WERI-Rb-1 (cell line): ENCODE results near the gene TNS4.

Source experiments
- DNase-seq: peaks from one replicate; pipeline ENCODE4 v3.0.0-alpha.2; 2020
- H3K27ac ChIP-seq: fragments of 250-450 bp; sonication (Bioruptor Pico); 2 replicates; pipeline ENCODE4 v1.5.1; 2020; ENCODE audit warnings: mild to moderate bottlenecking, moderate library complexity
- H3K27me3 ChIP-seq: fragments of 250-450 bp; sonication (Bioruptor Pico); 2 replicates; pipeline ENCODE4 v1.5.1; 2021; ENCODE audit warnings: mild to moderate bottlenecking, low read depth, moderate library complexity; ENCODE audit not compliant: insufficient read depth, severe bottlenecking
- H3K36me3 ChIP-seq: fragments of 250-450 bp; sonication (Bioruptor Pico); 2 replicates; pipeline ENCODE4 v1.5.1; 2020; ENCODE audit warnings: mild to moderate bottlenecking, moderate library complexity
- H3K4me3 ChIP-seq: 2 replicates; pipeline ENCODE4 v1.5.1; 2011; ENCODE audit warnings: low read depth, mild to moderate bottlenecking, control low read depth, low read length
- H3K9me3 ChIP-seq: fragments of 250-450 bp; sonication (Bioruptor Pico); 2 replicates; pipeline ENCODE4 v1.5.1; 2021; ENCODE audit warnings: mild to moderate bottlenecking, moderate library complexity; ENCODE audit not compliant: severe bottlenecking
- CTCF ChIP-seq: IDR thresholded peaks from 2 replicates; pipeline ENCODE4 v1.5.1; 2011; ENCODE audit warnings: low read depth, mild to moderate bottlenecking, control low read depth, inconsistent platforms, low read length

The TNS4 gene

GRCh38 chr17:40437095-40437732 lies 64.2 kb downstream of the TNS4 start:
- no peaks in the 10 kb centered on the region for H3K9me3 ChIP-seq
- TF ChIP-seq CTCF = no peak
- H3K4me3 ChIP-seq = no peak overlapping the region
- no peaks in the 10 kb centered on the region for H3K27me3 ChIP-seq
- no peaks in the 10 kb centered on the region for H3K36me3 ChIP-seq
- DNase-seq = no peak
- no peak overlapping the region for H3K27ac ChIP-seq

GRCh38 chr17:40436636-40437035 lies 64.8 kb downstream of the TNS4 start:
- no peaks in the 10 kb centered on the region for H3K27me3 ChIP-seq
- TF ChIP-seq CTCF = no peak
- no peaks in the 10 kb centered on the region for H3K9me3 ChIP-seq
- no peak overlapping the region for H3K27ac ChIP-seq
- no peaks in the 10 kb centered on the region for H3K36me3 ChIP-seq
- no peak for DNase-seq
- no peak overlapping the region for H3K4me3 ChIP-seq

- no peak overlapping the region for H3K4me3 ChIP-seq
- H3K27ac ChIP-seq = no peak overlapping the region
- H3K9me3 ChIP-seq = peaks cover 5% of the 10 kb centered on the region
- no peaks in the 10 kb centered on the region for H3K27me3 ChIP-seq
- peak; percentile 65 for DNase-seq
- no peaks in the 10 kb centered on the region for H3K36me3 ChIP-seq
- peak; percentile 91 for TF ChIP-seq CTCF
Measured at GRCh38 chr17:40433551-40434415, 67.6 kb downstream of the TNS4 start.

GRCh38 chr17:40432864-40433528 lies 68.4 kb downstream of the TNS4 start:
- Histone ChIP-seq H3K9me3 (peaks cover 5% of the 10 kb centered on the region), H3K27me3 (no peaks in the 10 kb centered on the region), H3K27ac (no peak overlapping the region), H3K4me3 (no peak overlapping the region), H3K36me3 (no peaks in the 10 kb centered on the region)
- DNase-seq = no peak
- TF ChIP-seq CTCF = no peak

- Histone ChIP-seq H3K27ac (no peak overlapping the region), H3K36me3 (no peaks in the 10 kb centered on the region), H3K9me3 (peaks cover 5% of the 10 kb centered on the region), H3K4me3 (no peak overlapping the region), H3K27me3 (no peaks in the 10 kb centered on the region)
- DNase-seq = no peak
- no peak for TF ChIP-seq CTCF
Measured at GRCh38 chr17:40431231-40431602, 70.2 kb downstream of the TNS4 start.
